ENCODE results near the gene STBD1.
"Not testable (repeated sequence)": the region's sequence is repeated elsewhere in the genome, so short reads cannot be mapped to it uniquely, and the experiment has no call there.

The STBD1 gene

GRCh38 chr4:76282941-76283689 lies 23.4 kb upstream of the STBD1 start:
- no peak for DNase-seq (ENCODE audit: low read depth in 2 of 2, low spot score in 1 of 2)

- no peak for DNase-seq (ENCODE audit: low read depth in 2 of 2, low spot score in 1 of 2)
Measured at GRCh38 chr4:76283900-76284299, 22.6 kb upstream of the STBD1 start.

GRCh38 chr4:76287811-76288210 lies 18.7 kb upstream of the STBD1 start:
- DNase-seq (ENCODE audit: low read depth in 2 of 2, low spot score in 1 of 2): not testable (repeated sequence)

- no peak for DNase-seq (ENCODE audit: low read depth in 2 of 2, low spot score in 1 of 2)
Measured at GRCh38 chr4:76292730-76293129, 13.8 kb upstream of the STBD1 start.

GRCh38 chr4:76293772-76294171 lies 12.8 kb upstream of the STBD1 start:
- DNase-seq (ENCODE audit: low read depth in 2 of 2, low spot score in 1 of 2): no peak

- DNase-seq (ENCODE audit: low read depth in 2 of 2, low spot score in 1 of 2): no peak
Measured at GRCh38 chr4:76296286-76296820, 10.2 kb upstream of the STBD1 start.

GRCh38 chr4:76298227-76298626 lies 8.3 kb upstream of the STBD1 start:
- no peak for DNase-seq (ENCODE audit: low read depth in 2 of 2, low spot score in 1 of 2)

GRCh38 chr4:76300012-76300411 lies 6.5 kb upstream of the STBD1 start:
- no peak for DNase-seq (ENCODE audit: low read depth in 2 of 2, low spot score in 1 of 2)

- DNase-seq (ENCODE audit: low read depth in 2 of 2, low spot score in 1 of 2): no peak
Measured at GRCh38 chr4:76301068-76301774, 5.3 kb upstream of the STBD1 start.

- DNase-seq (ENCODE audit: low read depth in 2 of 2, low spot score in 1 of 2): no peak
Measured at GRCh38 chr4:76301775-76302162, 4.8 kb upstream of the STBD1 start.

- DNase-seq (ENCODE audit: low read depth in 2 of 2, low spot score in 1 of 2): no peak
Measured at GRCh38 chr4:76302826-76303438, 3.6 kb upstream of the STBD1 start.

GRCh38 chr4:76305033-76305687 lies 1.4 kb upstream of the STBD1 start:
- no peak for DNase-seq (ENCODE audit: low read depth in 2 of 2, low spot score in 1 of 2)

- no peak for DNase-seq (ENCODE audit: low read depth in 2 of 2, low spot score in 1 of 2)
Measured at GRCh38 chr4:76306882-76307659, 538 bp downstream of the STBD1 start.

- DNase-seq (ENCODE audit: low read depth in 2 of 2, low spot score in 1 of 2): no peak
Measured at GRCh38 chr4:76307660-76308014, 1.1 kb downstream of the STBD1 start.

- DNase-seq (ENCODE audit: low read depth in 2 of 2, low spot score in 1 of 2): no peak
Measured at GRCh38 chr4:76308548-76308947, 2.0 kb downstream of the STBD1 start.

- DNase-seq (ENCODE audit: low read depth in 2 of 2, low spot score in 1 of 2): no peak
Measured at GRCh38 chr4:76309939-76310550, 3.5 kb downstream of the STBD1 start.

GRCh38 chr4:76310683-76311082 lies 4.2 kb downstream of the STBD1 start:
- no peak for DNase-seq (ENCODE audit: low read depth in 2 of 2, low spot score in 1 of 2)

GRCh38 chr4:76311896-76312331 lies 5.4 kb downstream of the STBD1 start:
- no peak for DNase-seq (ENCODE audit: low read depth in 2 of 2, low spot score in 1 of 2)

- DNase-seq (ENCODE audit: low read depth in 2 of 2, low spot score in 1 of 2): no peak
Measured at GRCh38 chr4:76312457-76312856, 5.9 kb downstream of the STBD1 start.

- DNase-seq (ENCODE audit: low read depth in 2 of 2, low spot score in 1 of 2): no peak
Measured at GRCh38 chr4:76313547-76313946, 7.0 kb downstream of the STBD1 start.
